ENCODE results near the gene FCHSD2.
"Not testable (repeated sequence)": the region's sequence is repeated elsewhere in the genome, so short reads cannot be mapped to it uniquely, and the experiment has no call there.

FCHSD2 gene

GRCh38 chr11:72829884-72830533 is 312.1 kb downstream of the FCHSD2 start:
- no peak for DNase-seq

GRCh38 chr11:72829178-72829577 is 312.9 kb downstream of the FCHSD2 start:
- no peak for DNase-seq

GRCh38 chr11:72828692-72829101 is 313.4 kb downstream of the FCHSD2 start:
- no peak for DNase-seq

GRCh38 chr11:72828081-72828567 is 314.0 kb downstream of the FCHSD2 start:
- no peak for DNase-seq

DNA sequence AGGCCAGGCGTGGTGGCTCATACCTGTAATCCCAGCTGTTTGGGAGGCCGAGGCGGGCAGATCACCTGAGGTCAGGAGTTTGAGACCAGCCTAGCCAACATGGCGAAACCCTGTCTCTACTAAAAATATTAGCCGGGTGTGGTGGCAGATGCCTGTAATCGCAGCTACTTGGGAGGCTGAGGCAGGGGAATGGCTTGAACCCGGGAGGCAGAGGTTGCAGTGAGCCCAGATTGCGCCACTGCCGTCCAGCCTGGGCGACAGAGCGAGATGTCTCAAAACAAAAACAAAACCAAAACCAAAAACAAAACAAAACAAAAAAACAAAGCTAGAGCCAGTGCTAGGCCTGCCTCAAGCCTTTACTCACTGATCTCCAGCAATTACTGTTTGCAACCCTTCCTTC is 314.5 kb downstream of the FCHSD2 start:
- DNase-seq: not testable (repeated sequence)

DNA sequence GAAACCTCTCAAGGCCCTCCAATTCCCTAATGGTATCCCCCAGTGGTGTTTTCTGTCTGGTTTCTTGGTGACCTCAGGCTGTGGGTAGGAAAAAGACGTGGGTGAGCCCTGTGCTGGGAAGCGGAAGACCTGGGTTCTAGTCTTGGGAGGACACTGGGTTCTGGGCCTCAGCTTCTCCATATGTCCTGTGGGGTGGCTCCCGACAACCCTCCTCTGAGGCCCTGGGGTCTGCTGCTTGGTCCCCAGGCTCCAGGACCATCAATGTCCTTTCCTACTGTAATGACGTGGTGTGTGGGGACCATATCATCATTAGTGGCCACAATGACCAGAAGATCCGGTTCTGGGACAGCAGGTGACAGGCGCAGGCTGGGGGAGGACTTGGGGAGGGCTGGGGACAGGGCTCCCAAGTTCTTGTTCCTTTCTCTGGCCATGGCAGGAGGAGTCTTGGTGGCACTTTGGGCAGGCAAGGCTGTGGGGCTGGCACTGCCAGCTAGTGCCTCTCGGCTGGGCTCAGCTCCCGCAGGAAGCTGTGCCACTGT is 315.1 kb downstream of the FCHSD2 start:
- DNase-seq: no peak

GRCh38 chr11:72826191-72826941 is 315.8 kb downstream of the FCHSD2 start:
- no peak for DNase-seq

GRCh38 chr11:72825661-72826060 is 316.5 kb downstream of the FCHSD2 start:
- no peak for DNase-seq

- DNase-seq: no peak
Observed at GRCh38 chr11:72824811-72825505, 317.2 kb downstream of the FCHSD2 start.

GRCh38 chr11:72824020-72824419 is 318.1 kb downstream of the FCHSD2 start:
- DNase-seq: no peak

GRCh38 chr11:72823105-72823804 is 318.9 kb downstream of the FCHSD2 start:
- DNase-seq: no peak

DNA sequence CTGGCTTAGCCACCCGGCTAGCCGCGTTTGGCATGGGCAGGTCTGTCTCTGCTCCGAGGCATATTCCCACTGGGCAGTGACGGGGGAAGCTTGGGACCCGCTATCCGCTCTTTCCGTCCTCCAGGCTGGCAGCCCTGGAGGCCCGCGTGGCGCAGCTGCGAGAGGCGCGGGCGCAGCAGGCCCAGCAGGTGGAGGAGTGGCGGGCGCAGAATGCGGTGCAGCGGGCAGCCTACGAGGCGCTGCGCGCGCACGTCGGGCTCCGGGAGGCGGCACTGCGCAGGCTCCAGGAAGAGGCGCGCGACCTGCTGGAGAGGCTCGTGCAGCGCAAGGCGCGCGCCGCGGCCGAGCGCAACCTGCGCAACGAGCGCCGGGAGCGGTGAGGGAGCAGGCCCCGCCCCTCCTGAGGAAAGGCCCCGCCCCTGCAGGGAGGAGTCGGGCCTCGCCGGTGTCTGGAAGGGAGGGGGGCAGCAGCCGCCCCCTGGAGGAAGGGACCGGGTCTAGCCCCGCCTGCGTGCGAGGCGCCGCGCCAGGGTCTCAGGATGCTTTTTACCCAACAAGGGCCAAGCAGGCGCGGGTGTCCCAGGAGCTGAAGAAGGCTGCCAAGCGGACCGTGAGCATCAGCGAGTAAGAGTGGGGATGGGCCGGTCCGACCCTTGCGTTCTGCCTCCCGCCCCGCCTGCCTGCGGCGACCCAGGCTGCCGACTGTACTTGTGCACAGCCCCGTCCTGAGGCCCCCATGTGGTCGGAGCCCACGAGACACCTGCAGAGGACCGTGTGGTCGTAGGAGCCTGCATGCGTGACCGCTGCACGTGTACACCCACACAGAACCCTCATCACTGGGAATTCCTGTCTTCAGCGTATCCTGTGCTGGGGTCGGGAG is 320.0 kb downstream of the FCHSD2 start:
- DNase-seq: peak; percentile 91

GRCh38 chr11:72821221-72821919 is 320.7 kb downstream of the FCHSD2 start:
- no peak for DNase-seq

DNA sequence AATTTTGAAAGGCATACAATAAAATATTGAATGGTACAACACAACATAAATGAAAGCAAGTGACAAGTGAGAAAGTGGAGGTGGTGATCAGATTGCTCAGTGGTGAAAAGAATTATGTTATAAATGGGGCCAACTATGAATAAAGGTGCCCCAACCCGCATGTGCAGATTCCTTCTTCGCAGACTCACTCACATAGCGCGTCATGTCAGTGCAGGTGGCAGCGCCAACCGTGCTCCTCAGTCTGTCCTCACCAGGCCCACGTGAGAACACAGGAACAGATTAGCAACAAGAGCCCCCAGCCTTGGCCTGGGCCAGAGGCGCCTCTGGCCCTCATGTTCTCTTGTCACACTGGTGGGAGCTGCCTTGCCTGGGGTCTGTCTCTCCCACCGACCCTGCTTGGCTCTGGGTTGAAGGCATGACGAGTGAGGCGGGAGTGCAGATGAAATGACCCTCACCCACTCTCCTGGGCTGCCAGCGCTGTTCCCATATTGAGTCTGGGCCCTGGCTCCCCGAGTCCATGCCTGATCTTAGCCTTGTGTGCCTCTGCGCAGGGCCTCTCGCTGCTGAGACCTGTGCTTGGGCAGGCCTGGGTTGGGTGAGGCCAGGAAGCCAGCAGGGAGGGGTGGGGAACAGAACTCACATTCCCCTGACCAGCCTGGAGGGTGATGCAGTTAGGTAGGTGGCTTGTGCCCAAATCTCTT is 321.5 kb downstream of the FCHSD2 start:
- DNase-seq: no peak

- DNase-seq: no peak
Observed at GRCh38 chr11:72818971-72819370, 323.1 kb downstream of the FCHSD2 start.

- no peak for DNase-seq
Observed at GRCh38 chr11:72817966-72818365, 324.2 kb downstream of the FCHSD2 start.

DNA sequence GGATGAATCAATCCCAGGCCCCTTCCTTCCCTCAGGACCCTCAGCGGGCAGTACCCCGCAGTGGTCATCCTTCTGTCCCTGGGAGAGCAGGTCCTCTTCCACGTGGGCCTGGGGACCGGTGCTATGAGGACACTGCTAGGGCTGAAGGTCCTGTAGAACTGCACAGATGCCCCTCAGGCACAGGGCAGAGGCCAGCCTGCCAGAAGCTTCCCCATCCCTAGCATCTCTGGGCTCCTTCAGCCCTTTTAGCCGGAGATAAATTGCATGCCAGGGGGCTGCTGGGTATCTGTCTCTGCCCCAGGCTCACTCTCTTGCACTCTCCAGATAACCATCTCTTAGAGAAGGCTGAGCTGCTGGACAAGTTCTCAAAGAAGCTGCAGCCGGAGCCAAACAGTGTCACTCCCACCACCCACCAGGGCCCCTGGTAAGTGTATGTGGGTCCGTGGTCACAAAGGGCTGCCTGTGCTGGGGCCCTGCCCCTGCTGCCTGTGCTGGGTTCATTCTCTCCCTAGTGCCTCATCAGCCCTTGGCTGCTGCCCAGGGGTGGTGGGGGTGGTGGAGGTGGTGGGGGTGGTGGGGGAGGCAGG is 325.6 kb downstream of the FCHSD2 start:
- DNase-seq: no peak

DNA sequence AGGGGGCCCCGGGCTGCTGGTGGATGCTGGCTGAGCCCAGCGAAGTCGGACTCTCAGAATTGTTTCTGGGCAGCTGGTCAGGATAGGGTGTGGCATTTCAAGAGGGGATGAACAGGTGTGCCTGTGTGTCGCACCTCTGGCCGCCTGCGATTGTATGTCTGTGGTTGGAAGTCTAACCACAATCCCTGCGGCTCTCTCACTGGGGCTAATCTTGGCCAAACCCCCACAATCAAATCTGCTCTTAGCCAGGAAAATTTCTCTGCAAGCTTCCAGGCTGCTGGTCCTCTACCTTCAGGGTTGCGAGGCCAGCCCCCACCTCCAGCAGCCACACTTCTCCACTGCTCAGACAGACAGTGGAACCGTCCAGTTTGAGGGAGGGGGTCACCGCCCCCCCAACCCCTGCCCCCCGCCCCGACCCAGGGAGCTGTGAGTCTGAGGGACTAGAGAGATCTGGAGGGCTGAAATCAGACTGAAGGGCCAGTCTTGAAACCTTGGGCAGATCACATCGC is 327.0 kb downstream of the FCHSD2 start:
- no peak for DNase-seq

DNA sequence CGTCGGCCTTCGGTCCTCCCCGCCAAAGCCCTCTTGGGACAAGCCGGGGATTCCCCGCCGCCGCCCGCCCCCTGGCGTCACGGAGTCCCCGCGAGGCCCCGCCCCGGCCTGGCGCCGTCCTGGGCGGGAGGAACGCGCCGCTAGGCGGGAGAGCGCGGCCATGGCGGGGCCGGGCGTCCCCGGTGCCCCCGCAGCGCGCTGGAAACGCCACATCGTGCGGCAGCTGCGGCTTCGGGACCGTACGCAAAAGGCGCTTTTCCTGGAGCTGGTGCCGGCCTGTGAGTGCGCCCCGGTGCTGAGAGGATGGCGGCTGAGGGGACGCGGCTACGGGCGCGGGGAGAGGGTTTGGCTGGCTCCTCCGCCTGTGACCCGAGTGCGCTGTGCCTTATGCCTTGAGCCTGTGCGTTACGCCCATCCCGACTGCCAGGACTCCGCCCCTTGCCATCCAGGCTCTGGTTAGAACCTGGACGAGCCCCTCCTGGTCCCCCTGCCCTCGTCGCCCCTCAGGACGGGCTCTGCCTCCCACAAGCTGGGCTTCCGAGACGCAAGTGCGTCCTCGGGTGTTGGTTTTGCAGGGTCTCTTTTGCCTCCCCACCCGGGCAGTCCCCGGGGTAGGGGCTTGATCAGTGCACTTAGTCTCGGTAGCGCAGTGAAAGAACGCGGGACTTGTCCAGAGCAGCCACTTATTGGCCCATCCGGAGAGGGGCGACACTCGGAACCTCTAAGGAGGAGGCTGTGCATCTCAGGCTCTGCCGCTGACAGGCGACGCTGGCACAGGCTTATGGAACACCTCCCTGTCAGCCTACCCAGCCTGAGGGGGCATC is 327.6 kb downstream of the FCHSD2 start, which contains the start of gene ATG16L2:
Gene ATG16L2 (plus strand): TSS at position 126 of the 824 bp plus-strand sequence. CDS start 35 bp downstream, at position 161.
- DNase-seq: peak; percentile 87

Measured in CD4-positive, alpha-beta T cell treated with Interleukin-15 for 1 hour (primary cell).